HG02885 (cell line): ENCODE measurements around the gene KRT37.
"Not testable (repeated sequence)": the region's sequence is repeated elsewhere in the genome, so short reads cannot be mapped to it uniquely, and the experiment has no call there.

Experiments
- ATAC-seq: cut with Tn5 transposase; IDR thresholded peaks from one replicate; pipeline ENCODE4 v1.9.1; 2021; ENCODE audit warnings: mild to moderate bottlenecking; ENCODE audit not compliant: unreplicated experiment, poor library complexity

The KRT37 gene

GRCh38 chr17:41411072-41411840 is 13.1 kb downstream of the KRT37 start:
- ATAC-seq = no peak

GRCh38 chr17:41407226-41407625 is 17.2 kb downstream of the KRT37 start:
- no peak for ATAC-seq

GRCh38 chr17:41406205-41406604 is 18.2 kb downstream of the KRT37 start:
- no peak for ATAC-seq

GRCh38 chr17:41404024-41404671 is 20.2 kb downstream of the KRT37 start:
- no peak for ATAC-seq

GRCh38 chr17:41403404-41404023 is 20.9 kb downstream of the KRT37 start:
- ATAC-seq = no peak

- ATAC-seq = no peak
These were observed 22.2 kb downstream of the KRT37 start for GRCh38 chr17:41402161-41402560.

DNA sequence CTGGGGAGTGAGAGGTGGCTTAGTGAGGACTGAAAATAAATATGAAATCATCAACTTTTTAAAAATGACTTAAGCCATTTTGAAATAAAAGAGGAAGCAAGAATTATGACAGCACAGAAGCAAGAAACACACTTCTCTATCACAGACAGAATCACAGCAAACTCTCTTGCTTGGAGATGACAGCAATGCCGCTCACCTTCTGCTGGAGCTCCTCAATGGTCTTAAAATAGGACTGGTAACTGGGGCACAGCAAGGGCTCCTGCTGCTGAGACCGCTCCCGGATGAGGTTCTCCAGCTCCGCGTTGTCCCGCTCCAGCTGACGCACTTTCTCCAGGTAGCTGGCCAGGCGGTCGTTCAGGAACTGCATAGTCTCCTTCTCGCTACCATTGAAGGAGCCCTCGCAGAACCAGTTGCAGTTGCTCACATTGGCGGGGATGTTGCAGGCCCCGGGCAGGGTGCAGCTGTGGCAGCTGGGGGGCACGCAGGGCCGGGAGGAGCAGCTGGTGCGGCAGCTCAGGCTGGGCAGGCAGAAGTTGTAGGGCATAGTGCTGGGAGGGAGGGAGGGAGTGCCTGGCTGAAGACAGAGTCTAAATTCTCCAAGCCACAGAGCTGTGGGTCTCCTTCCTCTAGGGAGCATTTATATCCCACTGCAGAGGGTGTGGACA is 27.3 kb downstream of the KRT37 start, which contains the start of gene KRT31:
TSS of gene KRT31 (minus strand) at position 613 of the 665 bp plus-strand sequence. CDS start at position 544, 69 bp downstream.
- no peak for ATAC-seq

DNA sequence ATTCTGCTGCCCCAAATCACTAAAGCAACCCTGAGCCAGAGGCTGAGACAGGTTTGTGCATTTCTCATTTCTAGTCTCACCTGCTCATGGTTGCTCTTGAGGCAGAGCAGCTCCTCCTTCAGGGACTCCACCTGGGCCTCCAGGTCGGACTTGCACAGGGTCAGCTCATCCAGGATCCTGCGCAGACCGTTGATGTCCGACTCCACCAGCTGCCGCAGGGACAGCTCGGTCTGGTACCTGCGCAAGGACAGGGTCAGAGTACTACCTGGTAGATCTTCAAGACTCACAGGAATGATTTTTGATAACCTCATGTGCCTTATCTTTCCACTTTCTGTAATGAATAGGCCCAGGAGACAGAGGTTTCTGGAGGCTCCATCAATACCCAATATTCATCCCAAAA is 28.0 kb downstream of the KRT37 start:
- no peak for ATAC-seq

- no peak for ATAC-seq
These were observed 28.8 kb downstream of the KRT37 start for GRCh38 chr17:41395611-41396010.

GRCh38 chr17:41395044-41395443 is 29.3 kb downstream of the KRT37 start:
- not testable (repeated sequence) for ATAC-seq

DNA sequence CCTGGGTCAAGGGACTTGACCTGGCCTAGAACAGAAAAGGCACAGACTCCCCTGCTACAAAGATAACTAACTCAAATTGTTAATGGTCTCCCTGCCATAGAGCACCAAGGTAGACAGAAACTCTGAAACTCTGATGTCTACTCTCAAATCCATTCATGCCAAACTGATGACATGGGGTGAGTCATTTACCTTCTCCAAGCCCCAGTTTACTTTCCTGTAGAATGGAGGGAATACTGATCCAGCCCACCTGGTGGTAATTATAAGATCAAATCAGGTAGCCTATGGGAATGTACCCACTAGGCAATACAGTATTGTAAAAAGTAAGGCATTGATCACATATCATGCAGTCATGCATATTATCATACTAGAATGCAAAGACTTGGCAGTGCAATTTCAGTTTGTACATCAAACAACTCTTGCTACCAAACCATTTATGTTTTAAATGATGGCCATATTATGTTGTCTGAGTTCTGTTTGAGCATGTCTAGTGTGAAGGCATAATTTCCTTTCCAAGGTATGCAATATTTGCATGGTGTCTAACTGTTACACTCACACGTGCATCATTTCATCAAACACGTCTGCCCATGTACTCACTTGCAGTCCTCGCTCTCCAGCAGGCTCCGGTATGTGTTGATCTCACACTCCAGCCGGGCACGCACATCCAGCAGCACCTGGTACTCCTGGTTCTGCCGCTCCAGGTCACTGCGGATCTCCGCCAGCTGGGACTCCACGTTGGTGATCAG is 30.0 kb downstream of the KRT37 start:
- ATAC-seq = no peak

DNA sequence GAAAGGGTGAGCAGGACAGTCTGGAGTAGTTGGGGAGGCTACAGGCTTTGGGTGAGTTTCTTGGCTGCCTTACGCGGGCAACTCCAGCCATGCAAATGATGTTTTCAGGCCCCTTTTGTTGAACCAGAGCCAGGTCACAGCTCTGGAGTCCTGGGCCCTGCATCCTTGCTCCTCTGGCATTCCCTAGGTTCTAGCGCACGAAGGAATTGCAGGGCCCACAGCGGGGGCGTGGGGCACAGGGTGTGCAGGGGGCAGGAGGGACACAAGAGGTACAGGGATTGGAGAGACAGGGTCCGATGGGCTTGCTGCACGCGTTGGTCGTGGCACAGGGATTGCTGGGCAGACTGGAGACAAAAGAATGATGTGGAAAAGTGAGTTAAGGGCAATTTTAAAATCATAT is 30.6 kb downstream of the KRT37 start:
- ATAC-seq = no peak

DNA sequence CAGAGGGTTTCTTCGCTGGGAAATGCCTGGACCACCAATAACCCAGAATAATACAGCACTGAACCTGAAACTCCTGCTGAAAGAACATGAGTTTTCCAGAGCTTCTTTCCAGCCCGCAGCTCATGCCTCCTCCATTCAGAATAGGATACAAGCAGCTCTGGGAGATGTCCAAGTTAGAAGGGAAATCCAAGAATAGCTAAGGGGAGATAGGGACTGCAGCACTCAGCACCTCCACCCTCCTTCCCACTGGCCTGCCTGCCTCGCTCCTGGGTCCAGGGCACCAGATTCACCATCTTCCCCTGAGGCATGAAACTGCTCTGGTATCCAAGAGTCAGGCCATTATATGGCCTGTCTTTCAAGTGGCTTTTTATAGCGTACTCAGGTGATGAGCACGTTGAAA is 31.1 kb downstream of the KRT37 start:
- no peak for ATAC-seq

DNA sequence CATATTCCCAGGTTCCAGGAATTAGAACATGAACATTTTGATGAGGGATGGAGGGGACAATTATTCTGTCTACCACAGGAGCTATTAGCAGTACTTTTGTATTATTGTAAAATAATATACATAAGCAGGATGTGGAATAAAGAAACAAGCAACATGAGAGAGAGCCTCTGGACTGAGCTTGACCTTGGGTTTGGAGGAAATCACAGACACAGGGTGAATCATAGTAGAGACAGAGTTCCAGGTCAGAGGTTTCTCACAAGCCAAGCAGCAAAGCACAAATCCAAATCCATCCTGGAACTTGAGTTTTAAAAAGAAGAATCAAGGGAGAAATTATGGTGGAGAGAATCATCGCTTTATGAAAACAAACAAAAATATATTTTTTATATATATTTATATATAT is 32.1 kb downstream of the KRT37 start:
- no peak for ATAC-seq

GRCh38 chr17:41391535-41391934 is 32.9 kb downstream of the KRT37 start:
- ATAC-seq = no peak

DNA sequence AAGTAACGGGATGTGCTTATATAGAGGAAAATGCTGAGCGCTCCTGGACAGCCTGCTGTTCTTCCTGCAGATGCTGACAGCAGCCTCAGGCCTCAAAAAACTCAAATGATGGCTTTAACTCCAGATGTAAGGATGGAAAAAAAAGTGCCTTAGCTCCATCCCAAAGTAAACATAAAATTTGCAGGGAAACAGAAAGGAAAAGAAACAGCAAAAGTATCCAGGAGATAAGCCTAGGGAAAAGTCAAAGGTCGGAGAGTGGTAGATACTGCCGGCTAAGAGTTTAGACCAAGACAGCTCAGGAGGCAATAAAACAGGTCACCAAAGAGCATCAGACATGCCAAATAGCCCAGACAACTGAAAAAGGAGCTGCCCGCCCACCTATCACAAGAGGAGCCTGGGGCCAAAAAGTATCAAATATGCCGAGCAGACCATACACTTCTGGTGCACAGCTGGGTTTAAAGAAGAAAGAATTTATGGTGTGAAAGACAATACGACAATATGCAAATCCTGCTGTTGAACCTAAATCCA is 33.9 kb downstream of the KRT37 start:
- ATAC-seq = no peak

GRCh38 chr17:41387670-41388069 is 36.7 kb downstream of the KRT37 start:
- ATAC-seq = no peak

DNA sequence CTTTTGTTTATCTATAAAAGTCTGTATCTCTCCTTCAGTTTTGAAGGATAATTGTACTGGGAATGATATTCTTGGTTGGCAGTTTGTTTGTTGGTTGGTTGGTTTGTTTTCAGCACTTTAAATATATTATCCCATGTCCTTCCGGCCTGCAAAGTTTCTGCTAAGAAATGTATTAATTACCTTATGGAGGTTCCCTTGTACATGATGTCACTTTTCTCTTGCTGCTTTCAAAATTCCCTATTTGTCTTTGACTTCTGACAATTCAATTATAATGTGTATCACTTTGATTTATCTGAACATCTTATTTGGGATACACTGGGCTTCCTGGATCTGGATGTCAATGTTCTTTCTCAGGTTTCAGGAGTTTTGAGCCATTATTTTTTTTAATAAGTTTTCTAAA is 38.2 kb downstream of the KRT37 start:
- ATAC-seq = no peak

DNA sequence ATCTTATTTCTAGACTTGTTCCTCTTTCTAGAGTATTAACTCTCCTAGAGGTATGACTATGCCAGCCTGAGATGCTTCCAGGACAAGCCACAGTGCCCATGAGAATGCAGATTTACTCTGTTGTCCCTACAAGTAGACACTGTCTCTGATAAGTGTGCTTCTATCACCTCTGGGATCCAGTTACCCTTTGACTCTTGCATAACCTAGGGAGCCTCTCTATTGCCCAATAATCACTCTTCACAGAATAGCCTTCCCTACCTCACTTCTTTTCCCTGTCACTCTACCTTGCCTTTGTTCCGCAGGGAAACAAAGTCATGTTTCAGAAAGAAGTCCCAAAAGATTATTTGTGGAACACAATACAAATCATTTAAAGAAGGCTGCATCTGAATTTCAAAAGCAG is 40.7 kb downstream of the KRT37 start:
- no peak for ATAC-seq

DNA sequence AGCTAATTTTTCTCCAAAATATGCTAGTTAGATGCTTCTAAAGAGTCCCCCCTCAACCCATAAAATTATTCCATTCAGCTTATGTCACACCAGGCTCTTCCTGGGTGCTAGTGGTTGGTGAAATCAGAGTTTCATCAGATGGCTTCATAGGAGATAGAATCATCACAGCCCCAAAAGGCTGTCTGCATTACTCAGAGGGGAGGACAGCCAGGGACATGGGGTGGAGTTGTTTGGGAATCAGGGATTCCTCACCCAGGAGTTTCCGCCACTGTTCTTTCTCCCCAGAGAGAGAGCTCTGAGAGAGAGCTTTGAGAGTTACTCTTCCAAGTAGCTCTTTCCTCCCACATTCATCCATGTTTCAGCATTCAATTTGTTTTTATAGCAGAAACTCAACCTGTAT is 42.0 kb downstream of the KRT37 start:
- ATAC-seq = no peak
